Ovary (tissue), 3 donors: ENCODE data around the gene SLC6A12.

Experiments
- POLR2A ChIP-seq: fragments of 450-650 bp; IDR thresholded peaks from one replicate; pipeline ENCODE4 v1.6.1; 2017; ENCODE audit warnings: antibody characterized with exemption, mild to moderate bottlenecking, moderate library complexity
- TF ChIP-seq, protein P1 (sequence below), 3 donors: fragments of 450-650 bp in 2 of 3; fragments of 200-600 bp in 1 of 3; IDR thresholded peaks; one replicate each; pipeline versions ENCODE4 v1.5.1 to v1.8.0; 2016 to 2022; ENCODE audit warnings: antibody characterized with exemption in 3 of 3, mild to moderate bottlenecking in 1 of 3
- donor health status: DM: no; HTN: no; CAD: no.

- TF ChIP-seq, protein P1, sequence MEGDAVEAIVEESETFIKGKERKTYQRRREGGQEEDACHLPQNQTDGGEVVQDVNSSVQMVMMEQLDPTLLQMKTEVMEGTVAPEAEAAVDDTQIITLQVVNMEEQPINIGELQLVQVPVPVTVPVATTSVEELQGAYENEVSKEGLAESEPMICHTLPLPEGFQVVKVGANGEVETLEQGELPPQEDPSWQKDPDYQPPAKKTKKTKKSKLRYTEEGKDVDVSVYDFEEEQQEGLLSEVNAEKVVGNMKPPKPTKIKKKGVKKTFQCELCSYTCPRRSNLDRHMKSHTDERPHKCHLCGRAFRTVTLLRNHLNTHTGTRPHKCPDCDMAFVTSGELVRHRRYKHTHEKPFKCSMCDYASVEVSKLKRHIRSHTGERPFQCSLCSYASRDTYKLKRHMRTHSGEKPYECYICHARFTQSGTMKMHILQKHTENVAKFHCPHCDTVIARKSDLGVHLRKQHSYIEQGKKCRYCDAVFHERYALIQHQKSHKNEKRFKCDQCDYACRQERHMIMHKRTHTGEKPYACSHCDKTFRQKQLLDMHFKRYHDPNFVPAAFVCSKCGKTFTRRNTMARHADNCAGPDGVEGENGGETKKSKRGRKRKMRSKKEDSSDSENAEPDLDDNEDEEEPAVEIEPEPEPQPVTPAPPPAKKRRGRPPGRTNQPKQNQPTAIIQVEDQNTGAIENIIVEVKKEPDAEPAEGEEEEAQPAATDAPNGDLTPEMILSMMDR (IDR thresholded peaks at IDR 0.05), result no peak
- no peak for TF ChIP-seq POLR2A
These were observed 4.3 kb upstream of the SLC6A12 start for GRCh38 chr12:218221-218620.
